ACC112 (cell line): ENCODE measurements around the gene TBC1D5.

ENCODE experiments used
- H2AFZ ChIP-seq: fragments of 200-600 bp; sonication (generic); one replicate; pipeline ENCODE4 v1.6.0; 2017; ENCODE audit warnings: antibody characterized with exemption, low read length; ENCODE audit not compliant: unreplicated experiment
- H3K27ac ChIP-seq: fragments of 200-600 bp; sonication (generic); 2 replicates; pipeline ENCODE4 v1.5.1; 2014; ENCODE audit warnings: low read depth, mild to moderate bottlenecking, antibody characterized with exemption, low read length, moderate library complexity
- H3K27me3 ChIP-seq: fragments of 200-600 bp; sonication (generic); 2 replicates; pipeline ENCODE4 v1.6.1; 2014; ENCODE audit warnings: mild to moderate bottlenecking, antibody characterized with exemption, low read length, moderate library complexity, mixed read lengths; ENCODE audit not compliant: insufficient read depth
- H3K36me3 ChIP-seq: fragments of 200-600 bp; sonication (generic); 2 replicates; pipeline ENCODE4 v1.6.1; 2016; ENCODE audit warnings: mild to moderate bottlenecking, antibody characterized with exemption, low read length, moderate library complexity, mixed read lengths; ENCODE audit not compliant: insufficient read depth
- H3K4me1 ChIP-seq: fragments of 200-600 bp; sonication (generic); one replicate; pipeline ENCODE4 v1.6.1; 2016; ENCODE audit warnings: low read length, mixed read lengths; ENCODE audit not compliant: insufficient read depth, unreplicated experiment, control insufficient read depth
- H3K4me3 ChIP-seq: fragments of 200-600 bp; sonication (generic); 2 replicates; pipeline ENCODE4 v1.5.1; 2014; ENCODE audit warnings: mild to moderate bottlenecking, low read depth, low read length
- H3K79me2 ChIP-seq: fragments of 200-600 bp; sonication (generic); one replicate; pipeline ENCODE4 v1.6.0; 2016; ENCODE audit warnings: low read length; ENCODE audit not compliant: control insufficient read depth, unreplicated experiment, insufficient read depth

Gene TBC1D5

GRCh38 chr3:17118771-17119170 is 623.7 kb downstream of the TBC1D5 start:
- Histone ChIP-seq H3K4me3 (no peak overlapping the region), H3K27ac (no peak overlapping the region), H3K27me3 (no peaks in the 10 kb centered on the region), H3K36me3 (no peaks in the 10 kb centered on the region), H2AFZ (no peak overlapping the region), H3K79me2 (no peaks in the 10 kb centered on the region), H3K4me1 (no peaks in the 10 kb centered on the region)

DNA sequence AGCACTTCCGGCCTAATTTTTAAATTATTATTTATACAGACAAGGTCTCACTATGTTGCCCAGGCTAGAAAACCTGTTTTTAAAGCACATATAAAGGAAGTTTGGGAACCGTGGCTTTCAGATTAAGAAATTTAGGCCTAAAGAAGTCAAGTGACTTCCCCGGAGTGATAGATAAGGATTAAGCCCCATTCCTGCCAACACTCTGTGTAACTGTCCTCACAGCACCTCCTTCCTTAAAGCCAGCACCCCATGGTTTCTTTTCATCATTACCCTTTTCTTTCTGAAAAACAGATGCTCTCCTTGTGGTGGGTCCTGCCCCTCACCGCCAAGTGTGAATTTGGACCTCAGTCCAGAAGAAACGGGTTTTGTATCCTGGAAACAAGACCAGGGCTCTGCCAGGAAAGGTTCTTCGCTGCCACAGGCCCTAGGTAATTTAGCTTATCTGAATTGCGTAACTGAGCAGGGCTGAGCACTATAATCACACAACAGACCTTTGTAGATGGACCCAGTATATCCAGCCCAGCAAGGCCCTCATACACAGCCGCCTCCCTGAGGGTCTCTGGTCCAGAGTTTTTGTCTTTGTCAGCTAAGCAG is 626.3 kb downstream of the TBC1D5 start:
- Histone ChIP-seq H3K4me1 (no peaks in the 10 kb centered on the region), H3K27me3 (no peaks in the 10 kb centered on the region), H2AFZ (no peak overlapping the region), H3K27ac (no peak overlapping the region), H3K79me2 (no peaks in the 10 kb centered on the region), H3K4me3 (no peak overlapping the region), H3K36me3 (no peaks in the 10 kb centered on the region)

DNA sequence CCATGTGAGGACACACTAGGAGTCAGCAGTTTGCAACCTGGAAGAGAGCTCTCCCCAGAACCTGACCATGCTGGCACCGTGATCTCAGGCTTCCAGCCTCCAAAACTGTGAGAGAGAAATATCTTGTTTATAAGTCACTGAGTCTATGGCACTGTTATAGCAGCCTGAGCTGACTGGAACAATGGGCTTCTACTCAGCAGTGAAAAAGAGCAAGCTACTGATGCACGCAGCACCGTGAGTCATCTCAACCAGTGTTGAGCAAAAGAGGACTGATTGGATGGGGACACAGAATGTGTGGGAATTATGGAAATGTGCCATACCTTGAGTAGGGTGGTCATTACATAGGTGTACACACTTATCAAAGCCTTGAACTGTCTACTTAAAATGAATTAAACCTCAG is 627.2 kb downstream of the TBC1D5 start:
- Histone ChIP-seq H3K27ac (no peak overlapping the region), H3K27me3 (no peaks in the 10 kb centered on the region), H3K4me1 (no peaks in the 10 kb centered on the region), H2AFZ (no peak overlapping the region), H3K4me3 (no peak overlapping the region), H3K79me2 (no peaks in the 10 kb centered on the region), H3K36me3 (no peaks in the 10 kb centered on the region)

- H3K27me3 ChIP-seq: no peaks in the 10 kb centered on the region
- H3K79me2 ChIP-seq: no peaks in the 10 kb centered on the region
- no peaks in the 10 kb centered on the region for H3K4me1 ChIP-seq
- no peak overlapping the region for H3K27ac ChIP-seq
- H3K36me3 ChIP-seq: no peaks in the 10 kb centered on the region
- no peak overlapping the region for H2AFZ ChIP-seq
- H3K4me3 ChIP-seq: no peak overlapping the region
These were observed 630.8 kb downstream of the TBC1D5 start for GRCh38 chr3:17111586-17111985.

DNA sequence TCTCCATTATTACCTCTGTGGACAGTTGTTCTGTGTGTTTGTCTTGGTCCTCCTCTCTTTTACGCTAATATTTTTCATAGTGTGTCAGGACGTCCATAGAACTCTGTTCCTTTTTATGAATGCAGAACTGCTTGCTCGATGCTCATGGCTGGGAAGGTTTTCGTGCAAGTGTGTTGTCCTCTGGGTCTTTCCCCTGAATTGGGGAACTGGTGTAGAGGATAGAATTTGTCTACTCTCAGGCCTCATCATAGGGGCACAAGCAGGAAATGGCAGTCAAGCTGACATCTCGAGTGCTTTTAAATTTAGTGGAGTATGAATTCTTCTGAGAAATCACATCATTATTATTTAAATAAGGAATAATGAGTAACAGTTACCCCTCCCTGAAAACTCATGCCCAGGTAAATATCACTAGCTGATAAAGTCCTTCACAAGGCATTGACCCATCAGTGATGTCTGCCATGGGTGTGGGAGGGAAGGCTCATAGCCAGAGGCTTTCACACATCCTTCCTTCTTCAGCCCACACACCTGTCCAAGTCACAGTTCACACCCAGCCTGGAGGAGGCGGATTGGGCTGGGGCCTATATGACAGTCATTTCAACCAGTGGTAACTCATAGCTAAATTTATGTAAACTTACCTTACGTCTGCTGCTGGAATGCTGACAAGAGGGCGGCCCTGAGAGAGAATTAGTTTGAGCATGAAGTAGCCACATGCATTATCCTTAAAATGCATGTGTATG is 631.6 kb downstream of the TBC1D5 start:
- no peak overlapping the region for H3K27ac ChIP-seq
- no peaks in the 10 kb centered on the region for H3K27me3 ChIP-seq
- H3K4me1 ChIP-seq: no peaks in the 10 kb centered on the region
- H3K4me3 ChIP-seq: no peak overlapping the region
- H2AFZ ChIP-seq: no peak overlapping the region
- H3K79me2 ChIP-seq: no peaks in the 10 kb centered on the region
- no peaks in the 10 kb centered on the region for H3K36me3 ChIP-seq
